ENCODE results near the gene CLSTN3.

Gene CLSTN3

DNA sequence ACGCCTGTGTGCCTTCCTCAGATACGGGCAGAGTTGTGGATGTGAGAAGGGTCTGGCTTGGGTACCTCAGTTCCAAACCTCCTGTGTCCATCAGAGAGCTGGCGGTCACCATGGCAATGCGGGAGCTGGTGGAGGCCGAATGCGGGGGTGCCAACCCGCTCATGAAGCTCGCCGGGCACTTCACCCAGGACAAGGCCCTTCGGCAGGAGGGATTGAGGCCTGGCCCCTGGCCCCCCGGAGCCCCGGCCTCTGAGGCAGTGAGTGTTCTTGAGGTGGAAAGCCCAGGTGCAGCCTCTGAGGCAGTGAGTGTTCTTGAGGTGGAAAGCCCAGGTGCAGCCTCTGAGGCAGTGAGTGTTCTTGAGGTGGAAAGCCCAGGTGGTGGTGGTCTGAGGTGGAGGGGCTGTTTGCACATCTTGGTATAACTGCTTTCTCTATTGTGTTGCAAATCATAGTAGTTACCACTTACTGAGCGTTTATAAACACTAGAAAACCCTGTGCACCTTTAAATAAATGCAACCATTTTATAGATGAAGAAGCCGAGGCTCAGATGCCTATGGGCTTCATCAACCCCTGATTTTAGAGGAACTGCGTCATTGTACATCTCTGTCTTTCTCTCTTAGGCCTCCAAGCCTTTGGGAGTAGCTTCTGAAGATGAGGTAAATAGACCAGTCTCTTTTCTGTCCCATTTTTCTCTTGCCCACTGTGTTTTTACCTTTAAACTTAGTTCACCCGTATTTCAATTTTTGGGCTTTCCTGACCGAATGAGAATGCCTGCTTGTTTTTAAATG is 60.3 kb downstream of the CLSTN3 start:
- POLR2A ChIA-PET, result interaction anchor here (1.0 to 1.1 kb wide), 2 partner anchors 319 to 501 kb away, joined by 3 read pairs; partner anchors contain the start of gene ZNF384
- Histone ChIP-seq H3K27ac (ENCODE audit: extremely low read depth, low read depth, low read length) (peak overlapping the region; percentile 67; the same call in 1 of the 2 replicates), H3K9me3 (ENCODE audit: control insufficient read depth, insufficient read depth, low read depth, low read length) (no peaks in the 10 kb centered on the region), H3K4me1 (ENCODE audit: control insufficient read depth, insufficient read depth, low read length) (peaks cover 22% of the 10 kb centered on the region), H3K36me3 (ENCODE audit: control insufficient read depth in 2 of 2, insufficient read depth in 1 of 2, low read length in 2 of 2) (peaks cover 7 to 36% of the 10 kb centered on the region in 2 experiments), H3K4me3 (ENCODE audit: low read depth, low read length) (peak overlapping the region; percentile 76)
- CTCF ChIA-PET, result interaction anchor here (2.3 to 4.6 kb wide), 2 partner anchors 46 to 50 kb away, joined by 19 to 27 read pairs; no protein-coding TSS in a partner anchor
- TF ChIP-seq ZNF501 (tag by site-specific recombination; IDR thresholded peaks at IDR 0.05) (no peak), ZNF311 (tag by site-specific recombination; IDR thresholded peaks at IDR 0.05; ENCODE audit: borderline replicate concordance) (no peak), ZNF335 (tag by site-specific recombination; conservative IDR thresholded peaks at IDR 0.05) (0 out of 2 replicates have a peak, but pooled peaks have one; percentile 2), WT1 (tag by site-specific recombination; IDR thresholded peaks at IDR 0.05) (no peak), ZNF221 (tag by site-specific recombination; IDR thresholded peaks at IDR 0.05; ENCODE audit: borderline replicate concordance) (no peak), GLIS1 (tag by site-specific recombination; IDR thresholded peaks at IDR 0.05) (peak; percentile 63), ZNF76 (tag by site-specific recombination; IDR thresholded peaks at IDR 0.05; ENCODE audit: borderline replicate concordance, low read depth) (no peak), ZNF596 (tag by site-specific recombination; IDR thresholded peaks at IDR 0.05) (no peak), ZNF510 (tag by site-specific recombination; IDR thresholded peaks at IDR 0.05; ENCODE audit: insufficient replicate concordance) (peak; percentile 84)
- TF ChIP-seq, protein P1, sequence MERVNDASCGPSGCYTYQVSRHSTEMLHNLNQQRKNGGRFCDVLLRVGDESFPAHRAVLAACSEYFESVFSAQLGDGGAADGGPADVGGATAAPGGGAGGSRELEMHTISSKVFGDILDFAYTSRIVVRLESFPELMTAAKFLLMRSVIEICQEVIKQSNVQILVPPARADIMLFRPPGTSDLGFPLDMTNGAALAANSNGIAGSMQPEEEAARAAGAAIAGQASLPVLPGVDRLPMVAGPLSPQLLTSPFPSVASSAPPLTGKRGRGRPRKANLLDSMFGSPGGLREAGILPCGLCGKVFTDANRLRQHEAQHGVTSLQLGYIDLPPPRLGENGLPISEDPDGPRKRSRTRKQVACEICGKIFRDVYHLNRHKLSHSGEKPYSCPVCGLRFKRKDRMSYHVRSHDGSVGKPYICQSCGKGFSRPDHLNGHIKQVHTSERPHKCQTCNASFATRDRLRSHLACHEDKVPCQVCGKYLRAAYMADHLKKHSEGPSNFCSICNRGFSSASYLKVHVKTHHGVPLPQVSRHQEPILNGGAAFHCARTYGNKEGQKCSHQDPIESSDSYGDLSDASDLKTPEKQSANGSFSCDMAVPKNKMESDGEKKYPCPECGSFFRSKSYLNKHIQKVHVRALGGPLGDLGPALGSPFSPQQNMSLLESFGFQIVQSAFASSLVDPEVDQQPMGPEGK (tag by site-specific recombination; IDR thresholded peaks at IDR 0.05), result peak; percentile 31; the same call in 1 of the 2 replicates
- TF ChIP-seq, protein P2, sequence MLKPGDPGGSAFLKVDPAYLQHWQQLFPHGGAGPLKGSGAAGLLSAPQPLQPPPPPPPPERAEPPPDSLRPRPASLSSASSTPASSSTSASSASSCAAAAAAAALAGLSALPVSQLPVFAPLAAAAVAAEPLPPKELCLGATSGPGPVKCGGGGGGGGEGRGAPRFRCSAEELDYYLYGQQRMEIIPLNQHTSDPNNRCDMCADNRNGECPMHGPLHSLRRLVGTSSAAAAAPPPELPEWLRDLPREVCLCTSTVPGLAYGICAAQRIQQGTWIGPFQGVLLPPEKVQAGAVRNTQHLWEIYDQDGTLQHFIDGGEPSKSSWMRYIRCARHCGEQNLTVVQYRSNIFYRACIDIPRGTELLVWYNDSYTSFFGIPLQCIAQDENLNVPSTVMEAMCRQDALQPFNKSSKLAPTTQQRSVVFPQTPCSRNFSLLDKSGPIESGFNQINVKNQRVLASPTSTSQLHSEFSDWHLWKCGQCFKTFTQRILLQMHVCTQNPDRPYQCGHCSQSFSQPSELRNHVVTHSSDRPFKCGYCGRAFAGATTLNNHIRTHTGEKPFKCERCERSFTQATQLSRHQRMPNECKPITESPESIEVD (tag by site-specific recombination; IDR thresholded peaks at IDR 0.05), result no peak
- TF ChIP-seq, protein P3, sequence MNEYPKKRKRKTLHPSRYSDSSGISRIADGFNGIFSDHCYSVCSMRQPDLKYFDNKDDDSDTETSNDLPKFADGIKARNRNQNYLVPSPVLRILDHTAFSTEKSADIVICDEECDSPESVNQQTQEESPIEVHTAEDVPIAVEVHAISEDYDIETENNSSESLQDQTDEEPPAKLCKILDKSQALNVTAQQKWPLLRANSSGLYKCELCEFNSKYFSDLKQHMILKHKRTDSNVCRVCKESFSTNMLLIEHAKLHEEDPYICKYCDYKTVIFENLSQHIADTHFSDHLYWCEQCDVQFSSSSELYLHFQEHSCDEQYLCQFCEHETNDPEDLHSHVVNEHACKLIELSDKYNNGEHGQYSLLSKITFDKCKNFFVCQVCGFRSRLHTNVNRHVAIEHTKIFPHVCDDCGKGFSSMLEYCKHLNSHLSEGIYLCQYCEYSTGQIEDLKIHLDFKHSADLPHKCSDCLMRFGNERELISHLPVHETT (tag by site-specific recombination; IDR thresholded peaks at IDR 0.05), result no peak
- TF ChIP-seq, protein P4, sequence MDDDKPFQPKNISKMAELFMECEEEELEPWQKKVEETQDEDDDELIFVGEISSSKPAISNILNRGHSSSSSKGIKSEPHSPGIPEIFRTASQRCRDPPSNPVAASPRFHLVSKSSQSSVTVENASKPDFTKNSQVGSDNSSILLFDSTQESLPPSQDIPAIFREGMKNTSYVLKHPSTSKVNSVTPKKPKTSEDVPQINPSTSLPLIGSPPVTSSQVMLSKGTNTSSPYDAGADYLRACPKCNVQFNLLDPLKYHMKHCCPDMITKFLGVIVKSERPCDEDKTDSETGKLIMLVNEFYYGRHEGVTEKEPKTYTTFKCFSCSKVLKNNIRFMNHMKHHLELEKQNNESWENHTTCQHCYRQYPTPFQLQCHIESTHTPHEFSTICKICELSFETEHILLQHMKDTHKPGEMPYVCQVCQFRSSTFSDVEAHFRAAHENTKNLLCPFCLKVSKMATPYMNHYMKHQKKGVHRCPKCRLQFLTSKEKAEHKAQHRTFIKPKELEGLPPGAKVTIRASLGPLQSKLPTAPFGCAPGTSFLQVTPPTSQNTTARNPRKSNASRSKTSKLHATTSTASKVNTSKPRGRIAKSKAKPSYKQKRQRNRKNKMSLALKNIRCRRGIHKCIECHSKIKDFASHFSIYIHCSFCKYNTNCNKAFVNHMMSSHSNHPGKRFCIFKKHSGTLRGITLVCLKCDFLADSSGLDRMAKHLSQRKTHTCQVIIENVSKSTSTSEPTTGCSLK (tag by site-specific recombination; IDR thresholded peaks at IDR 0.05), result no peak
- TF ChIP-seq, protein P5, sequence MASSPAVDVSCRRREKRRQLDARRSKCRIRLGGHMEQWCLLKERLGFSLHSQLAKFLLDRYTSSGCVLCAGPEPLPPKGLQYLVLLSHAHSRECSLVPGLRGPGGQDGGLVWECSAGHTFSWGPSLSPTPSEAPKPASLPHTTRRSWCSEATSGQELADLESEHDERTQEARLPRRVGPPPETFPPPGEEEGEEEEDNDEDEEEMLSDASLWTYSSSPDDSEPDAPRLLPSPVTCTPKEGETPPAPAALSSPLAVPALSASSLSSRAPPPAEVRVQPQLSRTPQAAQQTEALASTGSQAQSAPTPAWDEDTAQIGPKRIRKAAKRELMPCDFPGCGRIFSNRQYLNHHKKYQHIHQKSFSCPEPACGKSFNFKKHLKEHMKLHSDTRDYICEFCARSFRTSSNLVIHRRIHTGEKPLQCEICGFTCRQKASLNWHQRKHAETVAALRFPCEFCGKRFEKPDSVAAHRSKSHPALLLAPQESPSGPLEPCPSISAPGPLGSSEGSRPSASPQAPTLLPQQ (tag by site-specific recombination; IDR thresholded peaks at IDR 0.05), result no peak

Data from HEK293 (cell line).